PC-9 (cell line): ENCODE measurements around the gene PLXNA3. TPM values are rescaled to one million over a fixed set of nuclear protein-coding genes. Genes with fewer than 3 reads are reported as not detected.
A peak's percentile ranks its signal among the peaks of the same experiment; 100 is the strongest.

Experiments used
- BruUV-seq: library from RNA; stranded (reverse); fragments of 400-500 nt; replicated peaks from 2 replicates; lab custom pipeline; 2021; lab: Mats Ljungman, UMichigan
- CTCF ChIA-PET: fragments of 300-600 bp; sonication (Branson Sonifier 250); formaldehyde crosslinking; loops from one replicate; lab custom pipeline; 2022; ENCODE audit warnings: antibody characterized with exemption; lab: Charles Lee
- POLR2A ChIA-PET: fragments of 300-600 bp; sonication (Branson Sonifier 250); formaldehyde crosslinking; loops from one replicate; lab custom pipeline; 2022; ENCODE audit warnings: antibody characterized with exemption; ENCODE audit not compliant: unreplicated experiment; lab: Charles Lee
- DNase-seq, 2 experiments: peaks; one replicate each; pipeline versions ENCODE4 v3.0.0 to v3.0.0-alpha.2; 2015 to 2022; ENCODE audit warnings: mixed read lengths in 1 of 2
- H2AFZ ChIP-seq: fragments of 200-600 bp; sonication (generic); 2 replicates; pipeline ENCODE4 v1.8.1; 2017; ENCODE audit warnings: antibody characterized with exemption
- H3F3A ChIP-seq: fragments of 200-600 bp; sonication (generic); 2 replicates; pipeline ENCODE4 v1.8.1; 2017; ENCODE audit warnings: antibody characterized with exemption, mild to moderate bottlenecking, low read depth; ENCODE audit not compliant: insufficient read depth
- H3K27ac ChIP-seq: fragments of 200-600 bp; sonication (generic); 2 replicates; pipeline ENCODE4 v1.6.1; 2016; ENCODE audit warnings: mixed run types
- H3K27me3 ChIP-seq: fragments of 200-600 bp; sonication (generic); 2 replicates; pipeline ENCODE4 v1.6.1; 2016; ENCODE audit warnings: low read depth, mixed run types; ENCODE audit not compliant: insufficient read depth
- H3K36me3 ChIP-seq: fragments of 200-600 bp; sonication (generic); 2 replicates; pipeline ENCODE4 v1.6.1; 2016; ENCODE audit warnings: low read depth, mixed run types
- H3K4me1 ChIP-seq: fragments of 200-600 bp; sonication (generic); replicated peaks from 2 replicates; pipeline ENCODE4 v1.6.1; 2016; ENCODE audit warnings: mixed run types; ENCODE audit not compliant: insufficient read depth
- H3K4me2 ChIP-seq: fragments of 200-600 bp; sonication (generic); 2 replicates; pipeline ENCODE4 v1.6.1; 2017; ENCODE audit warnings: mixed run types
- H3K4me3 ChIP-seq: fragments of 200-600 bp; sonication (generic); 2 replicates; pipeline ENCODE4 v1.6.1; 2016; ENCODE audit warnings: mixed run types
- H3K79me2 ChIP-seq: fragments of 200-600 bp; sonication (generic); 2 replicates; pipeline ENCODE4 v1.6.1; 2017; ENCODE audit warnings: low read depth, mixed run types
- H3K9me2 ChIP-seq: fragments of 200-600 bp; sonication (generic); 2 replicates; pipeline ENCODE4 v1.8.1; 2017; ENCODE audit warnings: mild to moderate bottlenecking; ENCODE audit not compliant: insufficient read depth
- H3K9me3 ChIP-seq: fragments of 200-600 bp; sonication (generic); 2 replicates; pipeline ENCODE4 v1.8.1; 2016; ENCODE audit warnings: low read depth; ENCODE audit not compliant: insufficient read depth
- H4K20me1 ChIP-seq: fragments of 200-600 bp; sonication (generic); 2 replicates; pipeline ENCODE4 v1.8.1; 2017; ENCODE audit not compliant: insufficient read depth
- EZH2 ChIP-seq: fragments of 200-600 bp; sonication (generic); IDR thresholded peaks from 2 replicates; pipeline ENCODE4 v1.8.0; 2017; ENCODE audit warnings: antibody characterized with exemption, low read depth
- intact Hi-C: fragments of 100-400 bp; cut with micrococcal nuclease; formaldehyde crosslinking; loops from one replicate; pipeline ENCODE4 v1.10.0; 2022; ENCODE audit not compliant: unreplicated experiment
- total RNA-seq: library from RNA; stranded (reverse); gene quantifications from 2 replicates; pipeline ENCODE4 v1.2.3, GENCODE V29; 2021
- TF ChIP-seq, protein P1 (sequence below): fragments of 200-600 bp; sonication (generic); conservative IDR thresholded peaks from 2 replicates; pipeline ENCODE4 v1.6.1; 2017; ENCODE audit warnings: mixed run types, antibody characterized with exemption, mild to moderate bottlenecking, moderate library complexity

The PLXNA3 gene
- total RNA-seq, 1 experiment from 2014 or later, result 124 TPM

DNA sequence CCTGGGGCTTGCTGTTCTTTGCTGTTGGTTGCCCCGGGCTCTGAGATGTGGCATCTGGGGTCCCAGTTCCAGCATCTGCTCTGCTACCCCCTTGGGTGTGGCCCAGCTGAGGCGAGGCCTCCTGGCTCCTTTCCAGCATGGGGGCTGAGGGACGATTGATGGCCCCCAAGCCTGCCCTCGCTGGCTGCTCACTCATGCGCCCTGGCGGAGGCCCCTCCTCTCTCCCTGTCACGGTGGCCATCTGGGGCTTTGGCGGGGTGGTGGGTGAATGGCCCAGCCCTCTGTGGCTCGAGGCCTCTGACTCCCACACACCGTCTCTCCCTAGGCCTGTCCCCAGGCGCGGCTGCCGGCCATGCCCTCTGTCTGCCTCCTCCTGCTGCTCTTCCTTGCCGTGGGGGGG, 1.8 kb downstream of the PLXNA3 start:
- no peak overlapping the region for H3K4me3 ChIP-seq
- H3K9me2 ChIP-seq, result no peaks in the 10 kb centered on the region
- peaks cover 8% of the 10 kb centered on the region; the same call in 1 of the 2 replicates for H3F3A ChIP-seq
- ChIA-PET CTCF (no interaction called here), POLR2A (interaction anchor here (0.5 kb wide), 1 partner anchor 88 kb away, joined by 3 read pairs; the partner anchor contains the start of gene IKBKG)
- no peaks in the 10 kb centered on the region for H3K36me3 ChIP-seq
- H3K4me2 ChIP-seq, result peak overlapping the region; percentile 82; the same call in 1 of the 2 replicates
- DNase-seq, result no peak
- BruUV-seq, result no TSS peak
- H3K9me3 ChIP-seq, result no peaks in the 10 kb centered on the region
- H2AFZ ChIP-seq, result no peak overlapping the region
- no peaks in the 10 kb centered on the region for H4K20me1 ChIP-seq
- TF ChIP-seq, protein P1, sequence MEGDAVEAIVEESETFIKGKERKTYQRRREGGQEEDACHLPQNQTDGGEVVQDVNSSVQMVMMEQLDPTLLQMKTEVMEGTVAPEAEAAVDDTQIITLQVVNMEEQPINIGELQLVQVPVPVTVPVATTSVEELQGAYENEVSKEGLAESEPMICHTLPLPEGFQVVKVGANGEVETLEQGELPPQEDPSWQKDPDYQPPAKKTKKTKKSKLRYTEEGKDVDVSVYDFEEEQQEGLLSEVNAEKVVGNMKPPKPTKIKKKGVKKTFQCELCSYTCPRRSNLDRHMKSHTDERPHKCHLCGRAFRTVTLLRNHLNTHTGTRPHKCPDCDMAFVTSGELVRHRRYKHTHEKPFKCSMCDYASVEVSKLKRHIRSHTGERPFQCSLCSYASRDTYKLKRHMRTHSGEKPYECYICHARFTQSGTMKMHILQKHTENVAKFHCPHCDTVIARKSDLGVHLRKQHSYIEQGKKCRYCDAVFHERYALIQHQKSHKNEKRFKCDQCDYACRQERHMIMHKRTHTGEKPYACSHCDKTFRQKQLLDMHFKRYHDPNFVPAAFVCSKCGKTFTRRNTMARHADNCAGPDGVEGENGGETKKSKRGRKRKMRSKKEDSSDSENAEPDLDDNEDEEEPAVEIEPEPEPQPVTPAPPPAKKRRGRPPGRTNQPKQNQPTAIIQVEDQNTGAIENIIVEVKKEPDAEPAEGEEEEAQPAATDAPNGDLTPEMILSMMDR, result no peak
- no peak for TF ChIP-seq EZH2
- H3K27me3 ChIP-seq, result no peaks in the 10 kb centered on the region
- intact Hi-C loops, result loop anchor here (2.0 to 5.0 kb wide), 3 partner anchors 25 to 63 kb away; partner anchors contain the start of genes DNASE1L1 and RPL10
- peaks cover 6% of the 10 kb centered on the region; the same call in 1 of the 2 replicates for H3K79me2 ChIP-seq
- no peak overlapping the region for H3K27ac ChIP-seq
- peaks cover 5% of the 10 kb centered on the region for H3K4me1 ChIP-seq

DNA sequence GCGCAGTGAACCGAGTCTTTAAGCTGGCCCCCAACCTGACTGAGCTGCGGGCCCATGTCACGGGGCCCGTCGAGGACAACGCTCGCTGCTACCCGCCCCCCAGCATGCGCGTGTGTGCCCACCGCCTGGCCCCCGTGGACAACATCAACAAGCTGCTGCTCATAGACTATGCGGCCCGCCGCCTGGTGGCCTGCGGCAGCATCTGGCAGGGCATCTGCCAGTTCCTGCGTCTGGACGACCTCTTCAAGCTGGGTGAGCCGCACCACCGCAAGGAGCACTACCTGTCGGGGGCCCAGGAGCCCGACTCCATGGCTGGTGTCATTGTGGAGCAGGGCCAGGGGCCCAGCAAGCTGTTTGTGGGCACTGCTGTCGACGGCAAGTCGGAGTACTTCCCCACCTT, 2.2 kb downstream of the PLXNA3 start:
- CTCF ChIA-PET, result no interaction called here
- Histone ChIP-seq H3K79me2 (peaks cover 6% of the 10 kb centered on the region; the same call in 1 of the 2 replicates), H3K27ac (no peak overlapping the region), H4K20me1 (no peaks in the 10 kb centered on the region), H3K4me2 (no peak overlapping the region), H3K4me3 (no peak overlapping the region), H3K36me3 (no peaks in the 10 kb centered on the region), H3K9me2 (no peaks in the 10 kb centered on the region), H3K9me3 (no peaks in the 10 kb centered on the region), H3F3A (peaks cover 8% of the 10 kb centered on the region; the same call in 1 of the 2 replicates), H3K4me1 (peaks cover 5% of the 10 kb centered on the region), H3K27me3 (no peaks in the 10 kb centered on the region), H2AFZ (no peak overlapping the region)
- intact Hi-C loops, result no loop called here
- DNase-seq, result no peak
- no TSS peak for BruUV-seq
- TF ChIP-seq, protein P1, result no peak
- no peak for TF ChIP-seq EZH2
- POLR2A ChIA-PET, result no interaction called here

DNA sequence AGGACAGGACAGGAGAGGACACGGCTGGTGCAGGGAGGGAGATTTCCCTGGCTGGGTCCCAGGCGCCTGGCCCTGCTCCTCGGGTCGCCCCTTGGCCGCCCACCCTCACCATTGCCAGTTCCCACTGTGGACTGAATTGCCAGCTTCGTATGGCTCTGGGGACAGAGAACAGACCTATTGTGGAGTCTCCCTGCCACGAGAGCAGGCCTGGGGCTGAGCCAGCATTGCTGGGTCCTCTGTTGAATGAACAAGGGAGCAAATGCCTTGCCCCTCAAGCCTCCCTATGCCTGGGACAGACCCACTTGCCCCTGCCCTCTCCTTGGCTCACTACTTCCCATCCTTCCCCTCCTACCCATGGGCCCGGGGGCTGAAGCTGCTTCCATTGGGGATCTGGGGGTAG, 4.3 kb downstream of the PLXNA3 start:
- ChIA-PET POLR2A (no interaction called here), CTCF (no interaction called here)
- Histone ChIP-seq H3K9me2 (no peaks in the 10 kb centered on the region), H2AFZ (no peak overlapping the region), H3K36me3 (no peaks in the 10 kb centered on the region), H3K79me2 (peaks cover 6% of the 10 kb centered on the region; the same call in 1 of the 2 replicates), H3K9me3 (no peaks in the 10 kb centered on the region), H3K4me3 (no peak overlapping the region), H3K4me1 (peaks cover 5% of the 10 kb centered on the region), H3K27ac (no peak overlapping the region), H4K20me1 (no peaks in the 10 kb centered on the region), H3F3A (peaks cover 2% of the 10 kb centered on the region; the same call in 1 of the 2 replicates), H3K27me3 (no peaks in the 10 kb centered on the region), H3K4me2 (no peak overlapping the region)
- TF ChIP-seq, protein P1, result no peak
- no peak for TF ChIP-seq EZH2
- no TSS peak for BruUV-seq
- intact Hi-C loops, result no loop called here
- DNase-seq, result no peak
